Panc1 (cell line): ENCODE measurements around the gene GIPC3. TPM values are rescaled to one million over a fixed set of nuclear protein-coding genes. Genes with fewer than 3 reads are reported as not detected.

Experiments
- ATAC-seq: fragments of 200-7000 bp; cut with Tn5 transposase; 2 replicates; pipeline ENCODE4 v1.9.1; 2020; ENCODE audit warnings: mild to moderate bottlenecking, moderate library complexity
- BruUV-seq: library from RNA; stranded (reverse); fragments of 400-500 nt; replicated peaks from 2 replicates; lab custom pipeline; 2021; lab: Mats Ljungman, UMichigan
- CTCF ChIA-PET: fragments of 300-600 bp; sonication (Branson Sonifier 250); formaldehyde crosslinking; loops from one replicate; lab custom pipeline; 2022; ENCODE audit warnings: antibody characterized with exemption; lab: Charles Lee
- POLR2A ChIA-PET: fragments of 300-600 bp; sonication (Branson Sonifier 250); formaldehyde crosslinking; loops from one replicate; lab custom pipeline; 2022; ENCODE audit warnings: antibody characterized with exemption; lab: Charles Lee
- DNase-seq: peaks from one replicate; pipeline ENCODE4 v3.0.0-alpha.2; 2010; ENCODE audit warnings: low read depth, low spot score
- H3K27ac ChIP-seq: 2 replicates; pipeline ENCODE4 v1.5.1; 2011; ENCODE audit warnings: mild to moderate bottlenecking, low read length, inconsistent platforms
- H3K27me3 ChIP-seq: fragments of 200-500 bp; sonication (Bioruptor generic); 2 replicates; pipeline ENCODE4 v1.6.0; 2014; ENCODE audit warnings: low read length, inconsistent platforms; ENCODE audit not compliant: control insufficient read depth, insufficient read depth
- H3K36me3 ChIP-seq: fragments of 200-500 bp; sonication (Bioruptor generic); 2 replicates; pipeline ENCODE4 v1.5.1; 2014; ENCODE audit warnings: inconsistent platforms, mild to moderate bottlenecking, low read length, moderate library complexity; ENCODE audit not compliant: control insufficient read depth, insufficient read depth
- H3K4me1 ChIP-seq: 2 replicates; pipeline ENCODE4 v1.5.1; 2011; ENCODE audit warnings: inconsistent platforms, mild to moderate bottlenecking, low read length, moderate library complexity; ENCODE audit not compliant: control insufficient read depth, insufficient read depth
- H3K4me3 ChIP-seq, 2 experiments: 2 replicates each; pipeline ENCODE4 v1.5.1; 2011 to 2012; ENCODE audit warnings: low read depth in 2 of 2, low read length in 2 of 2, mild to moderate bottlenecking in 2 of 2, inconsistent platforms in 1 of 2, moderate library complexity in 1 of 2
- H3K9me3 ChIP-seq: fragments of 200-500 bp; sonication (Bioruptor generic); 2 replicates; pipeline ENCODE4 v1.5.1; 2014; ENCODE audit warnings: low read depth, mild to moderate bottlenecking, inconsistent platforms, low read length, moderate library complexity; ENCODE audit not compliant: control insufficient read depth, insufficient read depth
- POLR2AphosphoS5 ChIP-seq: IDR thresholded peaks from 2 replicates; pipeline ENCODE4 v1.6.1; 2012; ENCODE audit warnings: mild to moderate bottlenecking, low read depth, low read length, moderate library complexity
- SIN3A ChIP-seq: IDR thresholded peaks from 2 replicates; pipeline ENCODE4 v1.6.1; 2012; ENCODE audit warnings: low read depth, mild to moderate bottlenecking, low read length, moderate library complexity, borderline replicate concordance; ENCODE audit not compliant: insufficient read depth
- TCF7L2 ChIP-seq: IDR thresholded peaks from 2 replicates; pipeline ENCODE4 v1.6.1; 2011; ENCODE audit warnings: mild to moderate bottlenecking, low read depth, low read length, inconsistent platforms
- in situ Hi-C: cut with HindIII; loops from 2 replicates; pipeline ENCODE4 v1.10.0; 2016; ENCODE audit warnings: low sequenced_read_pairs, low pct_unique_long_range_greater_than_20kb
- intact Hi-C: fragments of 100-400 bp; cut with micrococcal nuclease; formaldehyde crosslinking; loops from one replicate; pipeline ENCODE4 v1.10.0; 2022; ENCODE audit not compliant: unreplicated experiment
- total RNA-seq: library from RNA; stranded (reverse); gene quantifications from one replicate; pipeline ENCODE4 v1.2.1, GENCODE V29; 2021; ENCODE audit not compliant: unreplicated experiment
- TF ChIP-seq, protein P1 (sequence below), 2 experiments: IDR thresholded peaks; 2 replicates each; pipeline ENCODE4 v1.6.1; 2011 to 2012; ENCODE audit warnings: low read depth in 2 of 2, control low read depth in 1 of 2, low read length in 1 of 2, mild to moderate bottlenecking in 1 of 2, moderate library complexity in 1 of 2; ENCODE audit not compliant: insufficient read depth in 1 of 2
- TF ChIP-seq, protein P2 (sequence below): fragments of 450-650 bp; IDR thresholded peaks from 2 replicates; pipeline ENCODE4 v1.5.1; 2017; ENCODE audit warnings: mild to moderate bottlenecking

Gene GIPC3
- total RNA-seq, 1 experiment from 2014 or later: 0.92 TPM

DNA sequence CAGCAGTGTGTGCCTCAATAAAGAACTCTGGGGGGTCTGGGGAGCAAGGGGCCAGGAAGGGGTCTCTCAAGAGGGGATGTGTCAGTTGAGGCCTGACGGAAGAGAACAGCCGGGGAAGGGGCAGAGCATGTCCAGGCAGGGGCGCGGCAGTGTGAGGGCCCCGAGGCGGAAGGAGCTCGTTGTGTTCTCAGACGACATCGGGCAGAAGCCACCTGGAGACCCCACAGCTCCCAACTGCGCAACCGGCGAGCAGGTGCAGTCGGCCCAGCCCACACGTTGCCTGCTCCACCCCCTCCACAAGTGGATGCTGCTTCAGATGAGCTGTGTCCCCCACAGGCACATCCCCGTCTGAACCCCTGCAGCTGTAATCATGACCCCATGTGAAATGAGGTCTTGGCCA lies 36.4 kb downstream of the GIPC3 start:
- Histone ChIP-seq H3K9me3 (no peaks in the 10 kb centered on the region), H3K36me3 (peaks cover 5% of the 10 kb centered on the region; the same call in 1 of the 2 replicates), H3K27ac (no peak overlapping the region), H3K4me1 (peaks cover 6% of the 10 kb centered on the region), H3K4me3 (no peak overlapping the region), H3K27me3 (no peaks in the 10 kb centered on the region)
- TF ChIP-seq, protein P1, sequence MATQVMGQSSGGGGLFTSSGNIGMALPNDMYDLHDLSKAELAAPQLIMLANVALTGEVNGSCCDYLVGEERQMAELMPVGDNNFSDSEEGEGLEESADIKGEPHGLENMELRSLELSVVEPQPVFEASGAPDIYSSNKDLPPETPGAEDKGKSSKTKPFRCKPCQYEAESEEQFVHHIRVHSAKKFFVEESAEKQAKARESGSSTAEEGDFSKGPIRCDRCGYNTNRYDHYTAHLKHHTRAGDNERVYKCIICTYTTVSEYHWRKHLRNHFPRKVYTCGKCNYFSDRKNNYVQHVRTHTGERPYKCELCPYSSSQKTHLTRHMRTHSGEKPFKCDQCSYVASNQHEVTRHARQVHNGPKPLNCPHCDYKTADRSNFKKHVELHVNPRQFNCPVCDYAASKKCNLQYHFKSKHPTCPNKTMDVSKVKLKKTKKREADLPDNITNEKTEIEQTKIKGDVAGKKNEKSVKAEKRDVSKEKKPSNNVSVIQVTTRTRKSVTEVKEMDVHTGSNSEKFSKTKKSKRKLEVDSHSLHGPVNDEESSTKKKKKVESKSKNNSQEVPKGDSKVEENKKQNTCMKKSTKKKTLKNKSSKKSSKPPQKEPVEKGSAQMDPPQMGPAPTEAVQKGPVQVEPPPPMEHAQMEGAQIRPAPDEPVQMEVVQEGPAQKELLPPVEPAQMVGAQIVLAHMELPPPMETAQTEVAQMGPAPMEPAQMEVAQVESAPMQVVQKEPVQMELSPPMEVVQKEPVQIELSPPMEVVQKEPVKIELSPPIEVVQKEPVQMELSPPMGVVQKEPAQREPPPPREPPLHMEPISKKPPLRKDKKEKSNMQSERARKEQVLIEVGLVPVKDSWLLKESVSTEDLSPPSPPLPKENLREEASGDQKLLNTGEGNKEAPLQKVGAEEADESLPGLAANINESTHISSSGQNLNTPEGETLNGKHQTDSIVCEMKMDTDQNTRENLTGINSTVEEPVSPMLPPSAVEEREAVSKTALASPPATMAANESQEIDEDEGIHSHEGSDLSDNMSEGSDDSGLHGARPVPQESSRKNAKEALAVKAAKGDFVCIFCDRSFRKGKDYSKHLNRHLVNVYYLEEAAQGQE (IDR thresholded peaks at IDR 0.05; ENCODE audit: insufficient read depth in 1 of 2, low read depth in 2 of 2, low read length in 1 of 2): no peak
- TF ChIP-seq, protein P2, sequence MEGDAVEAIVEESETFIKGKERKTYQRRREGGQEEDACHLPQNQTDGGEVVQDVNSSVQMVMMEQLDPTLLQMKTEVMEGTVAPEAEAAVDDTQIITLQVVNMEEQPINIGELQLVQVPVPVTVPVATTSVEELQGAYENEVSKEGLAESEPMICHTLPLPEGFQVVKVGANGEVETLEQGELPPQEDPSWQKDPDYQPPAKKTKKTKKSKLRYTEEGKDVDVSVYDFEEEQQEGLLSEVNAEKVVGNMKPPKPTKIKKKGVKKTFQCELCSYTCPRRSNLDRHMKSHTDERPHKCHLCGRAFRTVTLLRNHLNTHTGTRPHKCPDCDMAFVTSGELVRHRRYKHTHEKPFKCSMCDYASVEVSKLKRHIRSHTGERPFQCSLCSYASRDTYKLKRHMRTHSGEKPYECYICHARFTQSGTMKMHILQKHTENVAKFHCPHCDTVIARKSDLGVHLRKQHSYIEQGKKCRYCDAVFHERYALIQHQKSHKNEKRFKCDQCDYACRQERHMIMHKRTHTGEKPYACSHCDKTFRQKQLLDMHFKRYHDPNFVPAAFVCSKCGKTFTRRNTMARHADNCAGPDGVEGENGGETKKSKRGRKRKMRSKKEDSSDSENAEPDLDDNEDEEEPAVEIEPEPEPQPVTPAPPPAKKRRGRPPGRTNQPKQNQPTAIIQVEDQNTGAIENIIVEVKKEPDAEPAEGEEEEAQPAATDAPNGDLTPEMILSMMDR: no peak
- TF ChIP-seq TCF7L2 (no peak), SIN3A (no peak), POLR2AphosphoS5 (no peak)
- in situ Hi-C loops (no loop called here), intact Hi-C loops (no loop called here)
- CTCF ChIA-PET: interaction anchor here (0.7 kb wide), 1 partner anchor 29 kb away, joined by 3 read pairs; no protein-coding TSS in a partner anchor
- no TSS peak for BruUV-seq
- POLR2A ChIA-PET: no interaction called here
- ATAC-seq (no peak), DNase-seq (no peak)

DNA sequence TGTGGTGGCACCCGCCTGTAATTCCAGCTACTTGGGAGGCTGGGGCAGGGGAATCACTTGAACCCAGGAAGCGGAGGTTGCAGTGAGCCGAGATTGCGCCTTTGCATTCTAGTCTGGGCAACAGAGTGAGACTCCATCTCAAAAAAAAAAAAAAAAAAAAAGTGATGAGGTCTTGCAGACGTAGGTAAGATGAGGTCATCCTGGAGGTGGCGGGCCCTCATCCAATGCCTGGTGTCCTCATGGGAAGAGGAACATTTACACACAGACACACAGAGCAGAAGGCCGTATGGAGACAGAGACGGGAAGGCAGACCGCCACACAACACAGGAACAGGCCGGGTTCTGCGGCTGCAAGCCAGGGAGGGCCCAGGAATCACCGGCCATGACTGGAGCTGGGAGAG lies 36.9 kb downstream of the GIPC3 start:
- intact Hi-C loops (no loop called here), in situ Hi-C loops (no loop called here)
- DNase-seq (no peak), ATAC-seq (no peak)
- BruUV-seq: no TSS peak
- Histone ChIP-seq H3K4me3 (no peak overlapping the region), H3K36me3 (peaks cover 5% of the 10 kb centered on the region; the same call in 1 of the 2 replicates), H3K27me3 (no peaks in the 10 kb centered on the region), H3K27ac (no peak overlapping the region), H3K4me1 (peaks cover 6% of the 10 kb centered on the region), H3K9me3 (no peaks in the 10 kb centered on the region)
- ChIA-PET POLR2A (interaction anchor here (0.7 kb wide), 1 partner anchor 203 kb away, joined by 3 read pairs; no protein-coding TSS in a partner anchor), CTCF (interaction anchor here (0.6 kb wide), 1 partner anchor 408 kb away, joined by 3 read pairs; no protein-coding TSS in a partner anchor)
- TF ChIP-seq, protein P2: no peak
- no peak for TF ChIP-seq SIN3A
- no peak for TF ChIP-seq TCF7L2
- TF ChIP-seq POLR2AphosphoS5: no peak
- TF ChIP-seq, protein P1 (IDR thresholded peaks at IDR 0.05; ENCODE audit: insufficient read depth in 1 of 2, low read depth in 2 of 2, low read length in 1 of 2): no peak
